Measurements from ENCODE around the gene TAF13.
A peak's percentile ranks its signal among the peaks of the same experiment; 100 is the strongest.

The TAF13 gene, protein sequence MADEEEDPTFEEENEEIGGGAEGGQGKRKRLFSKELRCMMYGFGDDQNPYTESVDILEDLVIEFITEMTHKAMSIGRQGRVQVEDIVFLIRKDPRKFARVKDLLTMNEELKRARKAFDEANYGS

DNA sequence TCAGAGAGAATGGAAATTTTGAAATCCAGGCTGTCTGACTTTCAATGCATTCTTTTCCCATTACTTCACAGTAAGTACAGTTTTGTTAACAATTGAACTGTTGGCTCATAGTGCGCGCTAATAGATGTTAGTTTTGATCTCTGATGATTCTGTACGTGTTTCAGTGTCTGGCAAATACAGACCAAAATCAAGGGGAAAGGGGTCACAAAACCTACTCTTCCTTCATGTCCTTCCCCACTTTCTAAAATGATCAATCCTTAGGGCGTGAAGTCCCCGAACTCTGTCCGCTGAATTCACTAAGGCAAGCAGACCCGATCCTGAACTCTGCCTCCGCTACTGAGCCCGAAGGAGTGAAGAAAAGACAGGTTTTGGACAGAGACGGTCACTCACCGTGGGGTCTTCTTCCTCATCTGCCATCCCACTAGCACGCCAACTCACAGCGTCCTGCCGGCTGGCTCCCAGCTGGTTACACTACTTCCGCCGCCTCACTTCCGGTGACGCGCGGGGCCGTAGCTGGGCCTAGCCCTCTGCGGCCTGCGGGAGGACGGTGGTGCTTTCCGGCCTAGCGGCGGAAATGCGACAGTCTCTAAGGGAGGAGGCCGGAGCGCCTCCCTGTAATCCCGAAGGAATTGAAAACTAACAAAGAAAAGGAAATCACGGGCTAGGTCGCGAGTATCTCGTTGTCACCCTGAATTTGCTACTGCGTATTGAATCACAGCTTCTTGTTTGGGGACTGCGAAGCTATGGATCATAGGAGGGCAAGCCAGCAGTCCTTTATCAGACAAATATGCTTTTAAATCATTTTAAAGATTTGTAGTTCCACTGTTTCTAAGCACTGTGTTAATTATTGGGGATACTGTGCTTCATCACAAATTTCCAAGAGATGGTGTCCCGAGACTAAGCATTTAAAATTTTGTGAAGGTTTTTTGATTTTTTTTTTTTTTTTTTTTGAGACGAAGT is at the start of gene TAF13:
Gene TAF13 (minus strand): TSS at position 473 of the 960 bp plus-strand sequence. CDS start 56 bp downstream, at position 417.
- DNase-seq: peak; percentile 98

DNA sequence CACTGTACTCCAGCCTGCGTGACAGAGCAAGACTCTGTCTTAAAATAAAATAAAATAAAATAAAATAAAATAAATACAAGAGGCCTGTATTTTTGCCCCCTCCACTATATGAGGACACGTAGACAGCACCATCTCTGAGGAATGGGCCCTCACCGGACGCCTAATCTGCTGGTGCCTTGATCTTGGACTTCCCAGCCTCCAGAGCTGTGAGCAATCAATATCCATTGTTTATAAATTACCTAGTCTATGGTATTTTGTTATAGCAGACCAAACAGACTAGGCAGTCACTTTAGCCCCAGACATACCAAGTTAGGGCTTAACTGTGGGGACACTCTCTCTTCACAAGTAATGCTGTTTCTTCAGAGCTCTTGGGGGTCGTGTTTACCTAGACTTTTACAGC is 44.6 kb upstream of the TAF13 start:
- DNase-seq: no peak

DNA sequence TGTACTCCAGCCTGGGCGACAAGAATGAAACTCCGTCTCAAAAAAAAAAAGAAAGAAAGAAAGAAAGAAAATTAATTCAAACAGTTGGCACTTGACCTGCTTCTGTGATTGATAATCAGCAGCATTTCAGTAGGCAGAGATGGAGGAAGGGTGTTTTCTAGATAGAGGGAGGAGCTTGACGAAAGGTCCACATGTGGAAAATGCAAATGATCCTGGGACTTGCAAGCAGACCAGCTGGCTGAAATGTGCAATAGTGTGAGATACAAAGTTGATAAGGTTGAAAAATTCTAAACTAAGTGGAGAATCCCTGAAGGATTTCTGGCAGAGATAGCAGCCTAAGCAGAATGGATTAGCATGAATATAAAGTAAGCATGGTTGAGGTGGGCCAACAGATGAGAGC is 42.3 kb upstream of the TAF13 start:
- no peak for DNase-seq

DNA sequence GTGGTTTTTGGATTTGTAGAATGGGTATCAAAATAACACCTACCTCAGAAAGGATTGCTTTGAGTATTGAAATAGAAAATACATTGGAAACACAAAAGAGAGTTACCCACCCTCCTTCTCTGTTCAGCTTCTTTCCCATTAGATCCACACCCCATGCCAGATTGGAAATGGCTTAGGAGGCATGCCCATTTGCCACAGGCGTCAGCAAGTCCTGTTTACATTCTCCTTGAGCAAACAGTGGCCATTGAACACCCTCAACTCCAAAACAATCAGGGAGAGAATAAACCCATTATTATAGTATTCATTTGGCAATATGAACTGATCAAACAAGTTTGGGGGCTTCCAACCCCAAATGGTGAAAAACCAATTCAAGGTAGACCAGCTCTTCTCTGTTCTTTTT is 40.5 kb upstream of the TAF13 start:
- no peak for DNase-seq

DNA sequence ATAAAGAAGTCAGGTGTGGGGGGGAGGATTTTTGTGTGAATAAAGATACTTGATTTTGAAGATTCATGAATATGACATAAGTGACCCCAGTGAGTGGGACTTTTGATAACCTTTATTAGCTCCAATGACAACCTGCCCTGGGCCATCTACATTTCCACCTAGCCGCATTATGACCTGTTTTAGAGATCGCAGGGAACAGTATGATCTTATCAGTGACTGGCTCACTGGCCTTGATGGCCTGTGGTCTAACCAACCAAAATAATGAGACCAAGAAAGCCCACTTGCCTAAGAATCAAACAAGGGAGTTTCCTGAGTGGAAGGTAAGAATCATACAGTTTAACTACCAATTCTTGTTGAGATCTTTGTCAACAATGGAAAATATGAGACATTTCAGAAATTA is 39.9 kb upstream of the TAF13 start:
- no peak for DNase-seq

DNA sequence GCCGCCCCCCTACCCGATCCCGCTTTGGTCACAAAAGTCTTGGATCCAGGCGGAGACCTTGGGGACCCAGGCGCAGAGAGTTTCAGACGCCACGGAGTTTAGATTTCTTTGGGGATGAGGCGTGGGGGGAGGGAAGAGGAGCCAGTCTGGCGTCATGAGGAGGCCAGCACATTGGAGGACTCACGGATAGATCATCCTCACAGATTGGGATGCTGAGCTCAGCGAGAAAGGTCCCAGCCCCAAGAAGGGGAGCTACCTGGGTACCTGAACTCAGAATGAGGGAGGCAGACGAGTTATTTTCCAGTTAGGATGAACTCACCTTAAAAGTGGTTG is 38.5 kb upstream of the TAF13 start:
- DNase-seq: no peak

DNA sequence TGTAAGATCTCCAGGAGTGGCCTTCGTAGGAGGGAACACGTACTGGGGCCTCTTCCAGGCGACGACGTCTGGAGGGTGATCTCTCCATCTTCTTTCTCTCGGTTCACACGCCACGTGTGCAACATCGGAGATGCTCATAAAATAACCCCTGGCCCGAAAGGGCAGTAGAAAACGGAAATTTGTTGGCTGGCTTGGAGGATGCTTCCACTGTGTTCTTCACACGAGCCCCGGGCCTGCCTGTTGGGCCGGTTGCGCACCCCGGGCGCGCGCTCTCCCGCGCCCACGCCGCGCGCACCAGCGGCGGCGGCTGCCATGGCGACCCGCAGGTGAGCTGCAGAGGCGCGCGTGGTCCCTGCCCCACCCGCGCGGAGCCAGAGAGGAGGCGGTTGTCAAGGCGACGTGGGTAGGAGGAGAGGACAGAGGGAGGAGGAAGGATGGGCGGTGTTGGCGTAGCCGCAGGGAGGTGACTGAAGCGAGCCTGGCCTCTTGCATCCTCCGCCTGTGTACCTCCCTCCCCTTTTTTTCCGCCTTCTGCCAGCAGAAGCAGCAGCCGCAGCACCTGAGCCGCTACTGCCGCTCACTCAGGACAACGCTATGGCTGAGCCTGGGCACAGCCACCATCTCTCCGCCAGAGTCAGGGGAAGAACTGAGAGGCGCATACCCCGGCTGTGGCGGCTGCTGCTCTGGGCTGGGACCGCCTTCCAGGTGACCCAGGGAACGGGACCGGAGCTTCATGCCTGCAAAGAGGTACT is 38.0 kb upstream of the TAF13 start, which contains the start of gene ELAPOR1:
Gene ELAPOR1 (plus strand): TSS at position 526 of the 752 bp plus-strand sequence. CDS start 69 bp downstream, at position 595.
- DNase-seq: no peak

DNA sequence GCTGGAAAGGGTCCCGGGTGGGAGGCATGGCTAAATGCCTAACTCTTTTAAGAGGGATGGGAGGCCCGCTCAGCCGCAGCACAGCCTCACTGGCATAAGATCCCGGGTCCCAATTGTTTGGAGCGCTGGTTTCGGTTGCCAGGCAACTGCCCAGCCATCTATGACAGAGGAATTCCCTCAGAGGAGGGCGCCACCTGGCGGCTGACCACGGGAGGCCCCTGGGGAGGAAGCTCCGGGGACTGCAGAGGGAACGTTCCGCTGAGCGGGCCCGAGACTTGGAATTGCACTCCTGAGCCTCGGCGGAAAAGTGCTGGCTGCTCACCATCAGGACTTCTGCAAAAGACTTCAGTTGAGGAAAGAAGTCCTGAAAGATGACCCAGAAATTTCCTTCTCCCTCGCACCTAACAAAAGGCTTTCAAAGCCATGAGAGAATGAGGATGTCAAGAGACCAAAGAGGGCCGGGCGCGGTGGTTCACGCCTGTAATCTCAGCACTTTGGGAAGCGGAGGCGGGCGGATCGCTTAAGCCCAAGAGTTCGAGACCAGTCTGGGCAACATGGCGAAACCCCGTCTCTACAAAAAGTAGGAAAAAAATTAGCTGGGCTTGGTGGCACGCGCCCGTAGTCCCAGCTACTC is 37.0 kb upstream of the TAF13 start:
- DNase-seq: peak; percentile 86

DNA sequence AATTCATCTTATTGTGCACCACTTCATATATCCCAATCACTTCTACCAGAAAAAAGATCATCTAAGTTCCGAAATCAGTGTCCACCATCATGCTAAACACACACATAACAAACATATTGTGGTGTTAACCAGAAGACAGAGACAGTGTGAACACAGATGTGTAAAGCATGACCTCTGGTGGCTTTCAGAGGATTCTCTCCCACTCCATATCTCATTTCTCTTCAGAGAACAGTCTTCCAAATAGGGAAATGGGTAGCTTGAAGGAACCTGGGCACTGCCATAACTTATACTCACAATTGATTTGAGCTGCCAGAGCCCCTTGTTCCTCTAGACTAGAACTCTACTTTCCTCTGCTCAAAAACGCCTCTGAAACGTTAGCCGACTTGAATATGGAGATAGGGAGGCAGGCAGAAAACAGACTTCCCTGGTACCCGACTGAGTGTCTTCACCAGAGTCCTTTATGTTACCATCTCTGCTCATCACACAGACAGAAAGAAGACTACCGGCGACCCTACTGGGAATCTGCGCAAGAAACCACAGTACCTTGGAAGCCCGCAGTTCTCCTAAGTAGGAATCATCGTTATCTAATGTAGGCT is 36.4 kb upstream of the TAF13 start:
- peak; percentile 55 for DNase-seq

DNA sequence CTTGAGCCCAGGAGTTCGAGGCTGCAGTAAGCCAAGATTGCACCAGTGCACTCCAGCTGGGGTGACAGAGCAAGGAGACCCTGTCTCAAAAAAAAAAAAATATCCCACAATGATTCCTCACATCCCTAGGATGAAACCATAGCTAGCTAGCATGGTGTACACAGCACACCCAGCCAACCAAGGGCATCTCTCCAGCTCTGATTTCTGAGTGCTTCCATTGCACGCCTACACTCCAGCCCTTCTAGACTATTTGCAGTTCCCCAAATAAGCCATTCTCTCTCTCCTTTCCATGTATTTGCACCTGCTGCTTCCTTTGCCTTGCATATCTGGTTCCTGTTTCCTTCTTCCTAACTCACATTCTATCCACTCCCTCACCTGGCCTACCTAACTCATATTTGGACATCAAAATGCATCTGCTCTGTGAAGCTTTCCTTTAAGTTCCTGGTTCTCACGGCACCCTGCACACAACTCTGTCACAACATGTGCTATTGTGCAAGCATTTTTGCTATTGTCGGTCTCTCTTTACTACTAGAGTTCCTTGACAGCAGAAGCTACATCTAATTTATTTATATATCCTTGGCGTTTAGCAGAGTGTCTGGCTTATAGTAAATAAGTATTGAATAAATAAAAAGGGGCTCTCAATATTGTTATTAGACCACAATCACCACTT is 35.7 kb upstream of the TAF13 start:
- DNase-seq: peak; percentile 81

DNA sequence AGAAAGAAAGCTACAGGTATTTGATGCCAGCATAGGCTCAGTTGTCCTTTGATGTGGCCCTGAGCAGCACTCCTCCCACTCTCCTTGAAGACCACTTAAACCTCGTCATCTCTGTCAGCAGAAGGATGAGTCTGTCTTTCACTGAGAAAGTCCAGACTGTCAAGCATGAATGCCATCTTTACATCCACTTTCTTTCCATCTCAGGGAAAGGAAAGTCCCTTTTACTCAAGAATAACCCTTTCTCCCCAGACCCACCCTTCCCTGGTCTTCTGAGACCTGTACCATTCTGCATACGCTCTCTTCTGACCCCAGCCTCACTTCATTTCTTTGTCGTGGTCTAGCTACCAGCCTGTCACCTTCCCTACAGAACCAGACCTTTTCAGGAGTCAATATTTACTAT is 34.1 kb upstream of the TAF13 start:
- DNase-seq: no peak

DNA sequence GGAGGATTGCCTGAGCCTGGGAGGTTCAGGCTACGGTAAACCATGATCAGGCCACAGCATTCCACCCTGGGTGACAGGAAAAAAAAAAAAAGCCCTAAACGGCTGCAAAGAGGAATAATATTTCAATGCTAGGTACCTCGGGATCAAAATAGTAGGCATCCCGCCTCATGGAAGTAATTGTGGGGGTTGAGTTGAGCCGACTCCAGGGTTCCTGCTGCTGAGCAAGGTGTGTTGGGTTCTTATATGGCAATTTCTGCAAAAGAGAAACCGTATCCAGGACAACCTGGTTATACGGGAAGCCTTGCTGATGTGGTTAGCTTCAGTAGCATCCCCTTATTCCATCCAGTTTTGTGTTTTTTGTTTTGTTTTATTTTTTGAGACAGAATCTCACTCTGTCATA is 32.0 kb upstream of the TAF13 start:
- DNase-seq: no peak

DNA sequence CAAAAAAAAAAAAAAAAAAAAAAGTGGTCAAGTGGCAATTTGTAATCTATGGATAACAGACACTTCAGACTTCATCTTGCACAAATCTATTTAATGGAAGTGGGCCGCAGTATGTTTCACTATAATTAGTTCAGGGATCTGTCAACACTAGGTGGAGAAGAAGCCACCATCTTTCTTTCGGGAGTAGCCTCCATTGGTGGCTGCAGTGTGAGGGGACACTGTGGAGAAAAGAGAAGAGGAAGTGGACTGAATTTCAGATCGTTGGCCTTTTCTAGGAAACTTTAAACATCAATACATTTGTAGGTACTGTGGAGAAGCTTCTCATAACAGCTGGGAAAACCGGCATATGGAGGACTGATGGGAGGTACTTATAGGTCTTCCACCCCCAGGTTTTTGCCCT is 30.1 kb upstream of the TAF13 start:
- DNase-seq: no peak

DNA sequence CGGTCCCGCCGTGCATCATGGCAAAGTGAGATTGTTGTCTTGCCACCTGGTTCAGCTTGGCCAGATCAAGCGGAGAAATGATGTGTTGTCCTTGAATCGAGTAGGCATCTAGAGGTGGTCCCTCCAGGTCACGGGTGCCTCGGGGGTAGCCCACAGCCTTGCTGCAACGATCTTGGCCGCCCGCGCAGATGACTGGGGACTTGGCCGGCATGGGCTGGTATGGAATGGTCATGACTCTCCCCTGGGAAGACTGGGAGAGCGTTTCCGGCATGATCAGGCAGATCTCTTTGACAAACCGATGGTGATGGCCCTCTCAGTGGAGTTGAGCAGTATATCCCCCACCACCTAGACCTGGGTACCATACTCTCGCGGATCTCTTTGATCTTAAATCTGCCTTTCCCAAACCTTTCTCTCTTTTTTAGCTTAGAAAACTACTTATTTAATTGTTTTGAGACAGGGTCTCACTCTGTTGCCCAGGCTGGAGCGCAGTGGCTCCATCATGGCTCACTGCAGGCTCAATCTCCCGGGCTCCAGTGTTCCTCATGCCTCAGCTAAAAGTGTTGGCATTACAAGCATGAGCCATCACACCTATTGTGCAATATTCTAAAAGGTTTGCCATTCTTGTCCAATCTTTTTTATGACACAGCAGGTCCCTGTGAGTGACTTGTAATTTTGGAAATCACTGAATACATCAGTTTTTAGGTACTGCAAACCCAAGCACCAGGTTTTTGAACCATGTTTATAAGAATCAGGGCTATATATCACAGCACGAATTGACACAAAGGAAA is 28.8 kb upstream of the TAF13 start:
- DNase-seq: peak; percentile 55

DNA sequence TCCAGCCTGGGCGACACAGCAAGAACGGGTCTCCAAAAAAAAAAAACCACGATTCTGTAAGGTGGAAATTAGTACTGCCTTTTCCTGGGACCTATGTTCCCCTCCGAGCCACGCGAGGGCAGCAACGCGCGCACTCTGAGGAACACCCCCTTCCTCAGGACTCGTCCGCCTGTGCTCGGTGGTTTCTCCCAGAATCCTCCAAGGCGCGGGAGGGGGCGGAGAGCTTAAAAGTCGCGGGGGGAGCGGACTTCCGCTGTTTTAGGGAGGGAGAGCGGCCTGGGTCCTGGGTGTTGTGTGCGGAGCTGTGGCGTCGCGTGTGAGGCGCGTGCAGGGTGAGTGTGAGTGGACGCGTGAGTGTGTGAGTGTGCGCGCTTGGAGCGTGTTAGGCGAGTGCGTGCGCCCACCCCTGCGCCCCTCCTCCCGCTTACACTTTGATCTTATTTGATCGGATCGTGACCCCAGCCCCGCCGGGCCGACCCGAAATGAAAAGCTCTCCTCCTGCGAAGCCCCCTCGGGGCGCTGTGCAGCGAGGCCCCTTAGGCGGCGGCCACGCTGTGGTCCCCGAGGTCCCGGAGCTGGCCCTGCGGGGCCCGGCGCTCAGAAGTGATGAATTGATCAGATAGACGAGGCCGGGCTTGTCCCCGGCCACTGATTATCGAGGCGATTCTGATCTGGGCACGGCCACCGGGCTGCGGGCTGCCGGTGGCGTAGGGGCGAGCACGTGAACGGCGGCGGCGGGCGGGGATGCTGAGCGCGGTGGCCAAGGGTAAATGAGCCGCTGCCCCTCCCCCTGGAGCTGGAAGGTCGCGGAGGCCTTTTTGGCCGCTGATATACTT is 24.4 kb upstream of the TAF13 start:
- DNase-seq: peak; percentile 97

DNA sequence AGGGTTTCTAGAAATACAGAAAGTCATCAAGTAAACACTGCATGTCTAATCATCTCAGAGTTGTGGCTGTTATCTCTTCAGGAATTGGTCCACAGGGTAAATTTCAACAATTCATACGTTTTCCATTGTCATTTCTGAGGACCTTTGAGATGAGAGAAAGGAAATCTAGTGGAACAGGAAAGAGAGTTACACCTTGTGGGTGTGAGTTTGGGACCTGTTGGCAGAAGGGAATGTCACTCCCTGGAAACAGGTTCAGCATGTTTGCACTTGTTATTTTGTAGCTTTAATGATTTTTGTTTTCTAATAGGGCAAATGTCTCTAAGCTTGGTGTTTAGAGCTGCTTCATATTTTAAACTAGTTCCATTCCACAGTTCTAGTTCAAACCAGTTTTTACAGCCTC is 20.3 kb upstream of the TAF13 start:
- no peak for DNase-seq

DNA sequence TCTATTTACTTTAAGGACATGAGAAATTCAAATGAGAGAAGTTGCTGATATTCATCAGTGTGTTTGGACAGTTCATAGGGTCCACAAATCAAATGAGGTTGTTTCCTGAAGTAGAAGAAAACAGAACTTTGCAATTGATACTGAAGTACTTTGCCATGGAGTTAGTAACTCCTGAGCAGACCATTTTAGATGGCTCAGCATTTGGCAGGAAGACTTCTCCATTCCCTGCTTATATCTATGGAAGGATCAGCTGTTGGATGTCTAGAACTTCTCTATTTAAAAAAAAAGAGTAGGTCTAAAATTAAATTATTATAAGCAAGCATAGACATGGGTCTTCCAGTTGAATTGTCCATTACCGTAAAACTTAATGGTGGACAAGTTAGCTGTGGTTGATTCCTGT is 19.8 kb upstream of the TAF13 start:
- DNase-seq: no peak

DNA sequence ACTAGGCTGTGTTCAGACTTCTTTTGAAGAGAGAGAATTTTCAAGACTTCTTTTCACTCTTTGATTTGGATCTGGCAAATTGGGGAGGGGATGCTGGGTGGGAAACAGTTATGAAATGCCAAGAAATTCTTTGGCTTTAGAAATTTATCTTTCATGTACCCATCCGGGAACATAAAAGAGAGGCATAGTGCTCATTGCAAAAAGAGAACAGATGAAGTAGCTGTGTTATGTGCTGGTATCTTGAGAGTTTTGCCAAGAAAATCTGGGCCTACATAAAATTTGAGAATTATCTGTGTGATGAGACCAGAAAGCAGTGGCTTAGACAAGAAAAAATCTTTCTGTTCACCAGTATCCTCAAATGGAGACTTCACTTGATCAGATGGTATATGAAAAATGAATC is 19.1 kb upstream of the TAF13 start:
- DNase-seq: no peak

DNA sequence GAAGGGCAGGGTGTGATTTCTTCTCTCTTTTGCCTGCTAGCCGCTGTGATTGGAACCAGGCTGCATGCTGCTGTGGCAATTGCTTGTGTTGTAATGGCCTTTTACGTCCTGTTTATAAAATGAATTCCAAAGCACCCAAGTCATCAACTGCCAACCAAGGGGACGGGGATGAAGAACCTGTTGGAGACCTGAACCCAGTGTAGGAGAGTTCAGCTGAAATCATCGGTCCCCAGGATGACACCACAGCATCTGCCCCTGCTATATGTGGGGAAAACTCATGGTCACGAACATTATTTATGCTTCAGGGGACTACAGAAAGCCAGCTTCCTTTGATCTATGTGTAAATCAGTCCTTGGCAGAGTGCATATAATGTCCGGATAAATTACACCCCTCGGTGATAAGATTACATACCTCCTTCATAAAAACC is 18.6 kb upstream of the TAF13 start:
- DNase-seq: no peak

DNA sequence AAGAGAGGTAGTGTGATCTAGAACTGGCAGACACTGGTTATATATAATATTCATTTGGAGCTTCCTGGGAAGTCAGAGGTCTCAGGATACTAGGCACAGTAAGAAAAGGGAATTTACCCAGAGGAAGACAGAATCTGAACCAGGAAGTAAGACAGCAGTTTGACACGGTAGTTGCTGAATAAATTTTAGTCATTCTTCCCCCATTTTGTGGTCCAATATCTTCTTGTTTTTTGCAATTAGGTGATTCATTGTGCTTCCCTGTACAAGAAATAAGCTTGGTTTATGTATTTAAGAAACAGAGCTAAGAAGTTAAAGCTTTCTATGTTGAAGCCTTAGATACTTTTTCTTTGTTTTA is 16.0 kb upstream of the TAF13 start:
- DNase-seq: peak; percentile 87
